Fibroblast of lung (primary cell): ENCODE results near the gene ATP13A2. TPM values are rescaled to one million over a fixed set of nuclear protein-coding genes. Genes with fewer than 3 reads are reported as not detected.
A peak's percentile ranks its signal among the peaks of the same experiment; 100 is the strongest.

Source experiments
- DNase-seq, 2 donors: peaks; one replicate each; pipeline versions ENCODE4 v3.0.0 to v3.0.0-alpha.2; 2010; ENCODE audit warnings: low read depth in 2 of 2
- H2AFZ ChIP-seq: 2 replicates; pipeline ENCODE4 v1.5.1; 2012; ENCODE audit warnings: low read length, control low read depth, inconsistent platforms
- H3K27ac ChIP-seq: 2 replicates; pipeline ENCODE4 v1.5.1; 2011; ENCODE audit warnings: low read length, control low read depth; ENCODE audit not compliant: insufficient read depth
- H3K27me3 ChIP-seq: 2 replicates; pipeline ENCODE4 v1.5.1; 2011; ENCODE audit warnings: mild to moderate bottlenecking, low read length; ENCODE audit not compliant: control insufficient read depth, insufficient read depth
- H3K36me3 ChIP-seq: 2 replicates; pipeline ENCODE4 v1.5.1; 2011; ENCODE audit warnings: low read length; ENCODE audit not compliant: control insufficient read depth, insufficient read depth
- H3K4me1 ChIP-seq: 2 replicates; pipeline ENCODE4 v1.5.1; 2011; ENCODE audit warnings: low read length; ENCODE audit not compliant: control insufficient read depth, insufficient read depth; ENCODE audit errors: extremely low read depth
- H3K4me2 ChIP-seq: 2 replicates; pipeline ENCODE4 v1.5.1; 2011; ENCODE audit warnings: low read length, control low read depth; ENCODE audit not compliant: insufficient read depth; ENCODE audit errors: extremely low read depth
- H3K4me3 ChIP-seq, 4 experiments: fragments of 200-600 bp in 1 of 4; sonication (generic) in 1 of 4; replicated peaks in 1 of 4; 2 replicates each; pipeline ENCODE4 v1.5.1; 2011 to 2016; ENCODE audit warnings: low read length in 4 of 4, low read depth in 3 of 4, mild to moderate bottlenecking in 3 of 4, control low read depth in 2 of 4, inconsistent platforms in 1 of 4, mixed read lengths in 1 of 4; ENCODE audit not compliant: insufficient read depth in 1 of 4; ENCODE audit errors: control extremely low read depth in 1 of 4
- H3K79me2 ChIP-seq: 2 replicates; pipeline ENCODE4 v1.5.1; 2012; ENCODE audit warnings: mild to moderate bottlenecking, low read length, inconsistent platforms; ENCODE audit not compliant: control insufficient read depth, insufficient read depth
- H3K9ac ChIP-seq: 2 replicates; pipeline ENCODE4 v1.5.1; 2011; ENCODE audit warnings: mild to moderate bottlenecking, low read length, control low read depth; ENCODE audit not compliant: insufficient read depth
- H3K9me3 ChIP-seq: 2 replicates; pipeline ENCODE4 v1.5.1; 2012; ENCODE audit warnings: low read depth, low read length; ENCODE audit not compliant: control insufficient read depth, insufficient read depth
- H4K20me1 ChIP-seq: 2 replicates; pipeline ENCODE4 v1.5.1; 2011; ENCODE audit warnings: low read length; ENCODE audit not compliant: control insufficient read depth, insufficient read depth; ENCODE audit errors: extremely low read depth
- CTCF ChIP-seq, 2 donors: IDR thresholded peaks in 1 of 2; conservative IDR thresholded peaks in 1 of 2; 1 replicate in 1 of 2; 2 replicates in 1 of 2; pipeline ENCODE4 v1.5.1; 2011 to 2012; ENCODE audit warnings: low read length in 2 of 2, control low read depth in 1 of 2, inconsistent platforms in 1 of 2, low read depth in 1 of 2, mild to moderate bottlenecking in 1 of 2
- EZH2 ChIP-seq: IDR thresholded peaks from 2 replicates; pipeline ENCODE4 v1.5.1; 2012; ENCODE audit warnings: low read length, control low read depth, mild to moderate bottlenecking; ENCODE audit errors: missing control alignments
- polyA plus RNA-seq, 2 donors: library from polyadenylated mRNA; depleted of rRNA in 1 of 2; stranded (reverse) in 1 of 2; unstranded in 1 of 2; fragments of >200 nt; gene quantifications; 2 replicates each; pipeline ENCODE4 v1.2.1, GENCODE V29; 2011 to 2012; ENCODE audit warnings: missing spikeins in 1 of 2
- total RNA-seq: library from RNA; depleted of rRNA; stranded (reverse); fragments of >200 nt; gene quantifications from 2 replicates; pipeline ENCODE4 v1.2.1, GENCODE V29; 2014

Gene ATP13A2
- total and polyA plus RNA-seq, 2 donors (not counting 1 experiment from before 2014, with no cell fraction given), result 6.5 to 10.9 TPM

GRCh38 chr1:17014671-17015567 lies 3.2 kb upstream of the ATP13A2 start:
- Histone ChIP-seq H3K27ac (no peak overlapping the region), H3K79me2 (no peaks in the 10 kb centered on the region), H3K36me3 (peaks cover 4% of the 10 kb centered on the region), H3K9me3 (no peaks in the 10 kb centered on the region), H3K9ac (no peak overlapping the region), H3K27me3 (no peaks in the 10 kb centered on the region), H3K4me2 (no peak overlapping the region), H2AFZ (no peak overlapping the region), H3K4me1 (peaks cover 8% of the 10 kb centered on the region), H4K20me1 (no peaks in the 10 kb centered on the region), H3K4me3 (no peak overlapping the region)
- DNase-seq, result no peak
- TF ChIP-seq CTCF (conservative IDR thresholded peaks at IDR 0.05 in 1 of 2, IDR thresholded peaks at IDR 0.05 in 1 of 2; ENCODE audit: low read depth in 1 of 2, low read length in 2 of 2), result no peak
- no peak for TF ChIP-seq EZH2

- peaks cover 8% of the 10 kb centered on the region for H3K4me1 ChIP-seq
- H3K27ac ChIP-seq, result no peak overlapping the region
- H2AFZ ChIP-seq, result no peak overlapping the region
- H3K4me2 ChIP-seq, result no peak overlapping the region
- no peaks in the 10 kb centered on the region for H4K20me1 ChIP-seq
- no peak overlapping the region for H3K4me3 ChIP-seq
- no peak overlapping the region for H3K9ac ChIP-seq
- H3K79me2 ChIP-seq, result no peaks in the 10 kb centered on the region
- H3K36me3 ChIP-seq, result peaks cover 4% of the 10 kb centered on the region
- H3K27me3 ChIP-seq, result no peaks in the 10 kb centered on the region
- DNase-seq, result peak in 1 of 2 donors; percentile 59
- TF ChIP-seq EZH2 (no peak), CTCF (conservative IDR thresholded peaks at IDR 0.05 in 1 of 2, IDR thresholded peaks at IDR 0.05 in 1 of 2; ENCODE audit: low read depth in 1 of 2, low read length in 2 of 2) (no peak)
- H3K9me3 ChIP-seq, result no peaks in the 10 kb centered on the region
Measured at GRCh38 chr1:17013491-17014320, 2.0 kb upstream of the ATP13A2 start.
